GM18870 (cell line): ENCODE results near the gene KRTAP3-2.

Experiments used
- ATAC-seq: cut with Tn5 transposase; IDR thresholded peaks from one replicate; pipeline ENCODE4 v1.9.1; 2021; ENCODE audit warnings: moderate library complexity; ENCODE audit not compliant: unreplicated experiment

The KRTAP3-2 gene

GRCh38 chr17:41012326-41013120, 12.8 kb upstream of the KRTAP3-2 start:
- ATAC-seq: no peak

- ATAC-seq: no peak
These were observed 10.7 kb upstream of the KRTAP3-2 start for GRCh38 chr17:41010441-41010840.

GRCh38 chr17:41009936-41010335, 10.2 kb upstream of the KRTAP3-2 start:
- ATAC-seq: no peak

- no peak for ATAC-seq
These were observed 9.6 kb upstream of the KRTAP3-2 start for GRCh38 chr17:41009301-41009760.

GRCh38 chr17:41008811-41009210, 9.1 kb upstream of the KRTAP3-2 start, which contains the start of gene KRTAP3-1:
KRTAP3-1 (minus strand) TSS chr17:41009128; CDS start chr17:41009074, 54 bp downstream.
- ATAC-seq: no peak

- no peak for ATAC-seq
These were observed 4.7 kb upstream of the KRTAP3-2 start for GRCh38 chr17:41004397-41004796.

- no peak for ATAC-seq
These were observed 4.2 kb upstream of the KRTAP3-2 start for GRCh38 chr17:41003926-41004325.

- ATAC-seq: no peak
These were observed 3.1 kb upstream of the KRTAP3-2 start for GRCh38 chr17:41002814-41003213.

- no peak for ATAC-seq
These were observed 2.1 kb upstream of the KRTAP3-2 start for GRCh38 chr17:41001795-41002194.

- ATAC-seq: no peak
These were observed 2.3 kb downstream of the KRTAP3-2 start for GRCh38 chr17:40997361-40997760.

- ATAC-seq: no peak
These were observed 2.9 kb downstream of the KRTAP3-2 start for GRCh38 chr17:40996829-40997228.

- ATAC-seq: no peak
These were observed 4.6 kb downstream of the KRTAP3-2 start for GRCh38 chr17:40995116-40995515.

- no peak for ATAC-seq
These were observed 5.9 kb downstream of the KRTAP3-2 start, which contains the start of gene KRTAP3-3 for GRCh38 chr17:40993839-40994238. KRTAP3-3 (minus strand) TSS chr17:40994164; CDS start chr17:40994097, 67 bp downstream.

- ATAC-seq: no peak
These were observed 6.6 kb downstream of the KRTAP3-2 start for GRCh38 chr17:40993084-40993483.

- no peak for ATAC-seq
These were observed 7.0 kb downstream of the KRTAP3-2 start for GRCh38 chr17:40992666-40993065.

- ATAC-seq: no peak
These were observed 12.8 kb downstream of the KRTAP3-2 start for GRCh38 chr17:40986920-40987319.

- no peak for ATAC-seq
These were observed 15.5 kb downstream of the KRTAP3-2 start, which contains the start of gene KRT40 for GRCh38 chr17:40984226-40984625. KRT40 (minus strand) TSS chr17:40984326; CDS start chr17:40984273, 53 bp downstream.

- no peak for ATAC-seq
These were observed 18.6 kb downstream of the KRTAP3-2 start for GRCh38 chr17:40981115-40981514.

GRCh38 chr17:40980596-40980995, 19.1 kb downstream of the KRTAP3-2 start:
- no peak for ATAC-seq

GRCh38 chr17:40980117-40980516, 19.6 kb downstream of the KRTAP3-2 start:
- no peak for ATAC-seq

GRCh38 chr17:40978575-40979151, 21.0 kb downstream of the KRTAP3-2 start:
- no peak for ATAC-seq

GRCh38 chr17:40975516-40975915, 24.2 kb downstream of the KRTAP3-2 start:
- no peak for ATAC-seq
